GM23248 (cell line): ENCODE measurements around the gene PARP15.

Source experiments
- EZH2 ChIP-seq: fragments of 200-600 bp; sonication (generic); IDR thresholded peaks from 2 replicates; pipeline ENCODE4 v1.6.1; 2018; ENCODE audit warnings: antibody characterized with exemption, mild to moderate bottlenecking; ENCODE audit not compliant: insufficient read depth, poor library complexity, severe bottlenecking
- EZH2phosphoT487 ChIP-seq: fragments of 200-600 bp; sonication (generic); IDR thresholded peaks from 2 replicates; pipeline ENCODE4 v1.6.1; 2018; ENCODE audit warnings: antibody characterized with exemption, moderate library complexity, mild to moderate bottlenecking, low read depth; ENCODE audit not compliant: insufficient read depth

GRCh38 chr3:122548076-122548475, 29.4 kb upstream of the PARP15 start:
- TF ChIP-seq EZH2phosphoT487 (no peak), EZH2 (no peak)
